NT2/D1 (cell line): ENCODE results near the gene DCAF16.

Experiments
- SUZ12 ChIP-seq: IDR thresholded peaks from 2 replicates; pipeline ENCODE4 v1.6.1; 2011; ENCODE audit not compliant: insufficient read length, insufficient read depth; ENCODE audit errors: extremely low read depth
- YY1 ChIP-seq: IDR thresholded peaks from 2 replicates; pipeline ENCODE4 v1.6.1; 2011; ENCODE audit not compliant: insufficient read length, insufficient read depth
- ZNF274 ChIP-seq: IDR thresholded peaks from 2 replicates; pipeline ENCODE4 v1.6.1; 2011; ENCODE audit warnings: mild to moderate bottlenecking, low read depth, low read length

DNA sequence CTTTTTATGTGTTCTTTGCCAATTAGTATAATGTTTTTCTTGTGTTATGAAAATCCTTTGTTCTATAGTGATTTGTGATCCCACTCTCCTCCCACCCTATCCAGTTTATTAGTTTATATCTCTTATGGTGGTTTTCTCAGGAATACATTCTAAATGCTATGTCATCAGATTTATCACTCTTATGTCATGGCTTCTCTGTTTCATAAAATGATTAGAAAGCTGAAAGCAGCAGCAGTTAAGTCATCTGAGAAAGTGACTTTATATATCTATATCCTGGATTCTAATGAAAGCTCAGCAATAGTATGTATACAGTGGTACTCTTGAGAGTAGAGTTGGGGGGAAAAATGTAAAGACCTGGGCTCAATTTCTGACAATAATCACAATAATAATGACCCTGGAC is 41.4 kb upstream of the DCAF16 start:
- TF ChIP-seq YY1 = no peak
- no peak for TF ChIP-seq ZNF274
- no peak for TF ChIP-seq SUZ12
